Measurements from ENCODE around the gene DNAI1.
"Not testable (repeated sequence)": the region's sequence is repeated elsewhere in the genome, so short reads cannot be mapped to it uniquely, and the experiment has no call there.

DNAI1 gene

GRCh38 chr9:34522971-34523797 lies 64.6 kb downstream of the DNAI1 start, which contains the start of gene ENHO:
TSS of gene ENHO (minus strand) at chr9:34522990. CDS start at chr9:34521695, 1,295 bp downstream.
- H3K4me3 ChIP-seq (ENCODE audit: low read depth, low read length) = peak within 1 kb of the TSS; percentile 40
- H3K27ac ChIP-seq = no peak within 1 kb of the TSS
- DNase-seq = peak; percentile 70
- peaks cover 8% of the 10 kb centered on the region for H3K27me3 ChIP-seq (replicated peaks)
- no peak for TF ChIP-seq CTCF (IDR thresholded peaks at IDR 0.05; ENCODE audit: low read depth, low read length, missing control alignments)
- no peaks in the 10 kb centered on the region for H3K36me3 ChIP-seq (replicated peaks)
- in situ Hi-C loops (cut with HindIII; ENCODE audit: low pct_ligation_motif_present, low sequenced_read_pairs) = no loop called here

- Histone ChIP-seq H3K27me3 (replicated peaks) (peaks cover 8% of the 10 kb centered on the region), H3K4me3 (ENCODE audit: low read depth, low read length) (no peak overlapping the region), H3K27ac (no peak overlapping the region), H3K36me3 (replicated peaks) (no peaks in the 10 kb centered on the region)
- no peak for DNase-seq
- in situ Hi-C loops (cut with HindIII; ENCODE audit: low pct_ligation_motif_present, low sequenced_read_pairs) = no loop called here
- no peak for TF ChIP-seq CTCF (IDR thresholded peaks at IDR 0.05; ENCODE audit: low read depth, low read length, missing control alignments)
These were observed 65.7 kb downstream of the DNAI1 start for GRCh38 chr9:34524349-34524748.

GRCh38 chr9:34526026-34526425 lies 67.4 kb downstream of the DNAI1 start:
- no peak for DNase-seq
- Histone ChIP-seq H3K27ac (no peak overlapping the region), H3K36me3 (replicated peaks) (no peaks in the 10 kb centered on the region), H3K4me3 (ENCODE audit: low read depth, low read length) (no peak overlapping the region), H3K27me3 (replicated peaks) (peaks cover 2% of the 10 kb centered on the region)
- TF ChIP-seq CTCF (IDR thresholded peaks at IDR 0.05; ENCODE audit: low read depth, low read length, missing control alignments) = no peak
- in situ Hi-C loops (cut with HindIII; ENCODE audit: low pct_ligation_motif_present, low sequenced_read_pairs) = no loop called here

- DNase-seq; H3K4me3 ChIP-seq (ENCODE audit: low read depth, low read length); H3K36me3 ChIP-seq (replicated peaks); H3K27ac ChIP-seq; in situ Hi-C loops (cut with HindIII; ENCODE audit: low pct_ligation_motif_present, low sequenced_read_pairs); H3K27me3 ChIP-seq (replicated peaks): not testable (repeated sequence)
These were observed 73.4 kb downstream of the DNAI1 start for GRCh38 chr9:34532041-34532440.

GRCh38 chr9:34536685-34537084 lies 78.1 kb downstream of the DNAI1 start:
- Histone ChIP-seq H3K27ac (no peak overlapping the region), H3K4me3 (ENCODE audit: low read depth, low read length) (no peak overlapping the region), H3K27me3 (replicated peaks) (peaks cover 3% of the 10 kb centered on the region), H3K36me3 (replicated peaks) (no peaks in the 10 kb centered on the region)
- no peak for DNase-seq
- in situ Hi-C loops (cut with HindIII; ENCODE audit: low pct_ligation_motif_present, low sequenced_read_pairs) = no loop called here
- TF ChIP-seq CTCF (IDR thresholded peaks at IDR 0.05; ENCODE audit: low read depth, low read length, missing control alignments) = no peak

GRCh38 chr9:34540827-34541226 lies 82.2 kb downstream of the DNAI1 start:
- no peaks in the 10 kb centered on the region for H3K36me3 ChIP-seq (replicated peaks)
- H3K27me3 ChIP-seq (replicated peaks) = peaks cover 7% of the 10 kb centered on the region
- H3K27ac ChIP-seq = no peak overlapping the region
- H3K4me3 ChIP-seq (ENCODE audit: low read depth, low read length) = no peak overlapping the region
- TF ChIP-seq CTCF (IDR thresholded peaks at IDR 0.05; ENCODE audit: low read depth, low read length, missing control alignments) = peak; percentile 10
- peak; percentile 31 for DNase-seq
- in situ Hi-C loops (cut with HindIII; ENCODE audit: low pct_ligation_motif_present, low sequenced_read_pairs) = no loop called here

Data from brain microvascular endothelial cell (primary cell).